HCT116 (cell line): Measurements from ENCODE around the gene GPR107. TPM values are rescaled to one million over a fixed set of nuclear protein-coding genes. Genes with fewer than 3 reads are reported as not detected.

ENCODE experiments used
- ATAC-seq: fragments of 200-7000 bp; cut with Tn5 transposase; 2 replicates; pipeline ENCODE4 v1.9.1; 2020; ENCODE audit warnings: mild to moderate bottlenecking, moderate library complexity
- BruUV-seq: library from RNA; stranded (reverse); fragments of 400-500 nt; replicated peaks from 2 replicates; lab custom pipeline; 2021; lab: Mats Ljungman, UMichigan
- CTCF ChIA-PET: fragments of 300-600 bp; sonication (Branson Sonifier 250); formaldehyde crosslinking; loops from one replicate; lab custom pipeline; 2021; ENCODE audit warnings: antibody characterized with exemption; lab: Charles Lee
- POLR2A ChIA-PET: fragments of 300-600, 350-600 bp; sonication (Branson Sonifier 250); formaldehyde crosslinking; loops from one replicate; lab custom pipeline; 2021; ENCODE audit warnings: antibody characterized with exemption; lab: Charles Lee
- RAD21 ChIA-PET, 2 experiments: fragments of 300-600 bp; sonication (Branson Sonifier 250); formaldehyde crosslinking; loops; one replicate each; lab custom pipeline; 2023; ENCODE audit warnings: low total read pairs in 2 of 2; ENCODE audit not compliant: uncharacterized antibody in 2 of 2, unreplicated experiment in 2 of 2, low non-redundant PET in 1 of 2; lab: Charles Lee
- DNase-seq: peaks from one replicate; pipeline ENCODE4 v3.0.0-alpha.2; 2010; ENCODE audit warnings: low read depth, low spot score
- H2AFZ ChIP-seq: fragments of 200-600 bp; shearing (Covaris generic), sonication (generic); 2 replicates; pipeline ENCODE4 v1.6.1; 2017; ENCODE audit warnings: low read depth, mixed run types, mixed read lengths, antibody characterized with exemption, low read length; ENCODE audit not compliant: poor library complexity, severe bottlenecking
- H3K27ac ChIP-seq: 2 replicates; pipeline ENCODE4 v1.5.1; 2012; ENCODE audit warnings: low read depth, low read length
- H3K27me3 ChIP-seq: fragments of 200-600 bp; sonication (generic); 2 replicates; pipeline ENCODE4 v1.6.1; 2016; ENCODE audit warnings: mixed run types, low read length, mixed read lengths; ENCODE audit not compliant: insufficient read depth
- H3K36me3 ChIP-seq, 2 experiments: fragments of 200-500 bp in 1 of 2; fragments of 200-600 bp in 1 of 2; sonication (Bioruptor generic) in 1 of 2; sonication (generic) in 1 of 2; 2 replicates each; pipeline versions ENCODE4 v1.5.1 to v1.6.1; 2014 to 2016; ENCODE audit warnings: low read length in 2 of 2, inconsistent platforms in 1 of 2, mixed read lengths in 1 of 2, mixed run types in 1 of 2; ENCODE audit not compliant: insufficient read depth in 2 of 2, control insufficient read depth in 1 of 2
- H3K4me1 ChIP-seq, 2 experiments: fragments of 200-600 bp in 1 of 2; sonication (generic) in 1 of 2; 2 replicates each; pipeline versions ENCODE4 v1.5.1 to v1.6.1; 2012 to 2017; ENCODE audit warnings: low read length in 2 of 2, inconsistent platforms in 1 of 2, mild to moderate bottlenecking in 1 of 2, mixed read lengths in 1 of 2, mixed run types in 1 of 2, moderate library complexity in 1 of 2; ENCODE audit not compliant: insufficient read depth in 2 of 2, control insufficient read depth in 1 of 2
- H3K4me2 ChIP-seq: fragments of 200-600 bp; sonication (generic); 2 replicates; pipeline ENCODE4 v1.6.1; 2017; ENCODE audit warnings: mixed run types, low read length, mixed read lengths
- H3K4me3 ChIP-seq, 2 experiments: fragments of 200-600 bp in 1 of 2; sonication (generic) in 1 of 2; replicated peaks in 1 of 2; 2 replicates each; pipeline ENCODE4 v1.5.1; 2011 to 2016; ENCODE audit warnings: low read length in 2 of 2, control low read depth in 1 of 2, low read depth in 1 of 2, mild to moderate bottlenecking in 1 of 2, mixed read lengths in 1 of 2, mixed run types in 1 of 2
- H3K79me2 ChIP-seq: fragments of 200-600 bp; sonication (generic); 2 replicates; pipeline ENCODE4 v1.6.1; 2017; ENCODE audit warnings: mild to moderate bottlenecking, mixed run types, low read length, moderate library complexity, mixed read lengths; ENCODE audit not compliant: insufficient read depth
- H3K9ac ChIP-seq: fragments of 200-600 bp; sonication (generic); 2 replicates; pipeline ENCODE4 v1.6.1; 2016; ENCODE audit warnings: low read length, mixed read lengths
- H3K9me2 ChIP-seq: fragments of 200-600 bp; sonication (generic), shearing (Covaris generic); 2 replicates; pipeline ENCODE4 v1.6.1; 2017; ENCODE audit warnings: mixed run types, mild to moderate bottlenecking, moderate library complexity; ENCODE audit not compliant: insufficient read depth
- H3K9me3 ChIP-seq, 2 experiments: fragments of 200-500 bp in 1 of 2; fragments of 200-600 bp in 1 of 2; sonication (Bioruptor generic) in 1 of 2; sonication (generic) in 1 of 2; 2 replicates each; pipeline ENCODE4 v1.6.1; 2014 to 2017; ENCODE audit warnings: low read length in 2 of 2, mixed read lengths in 2 of 2, inconsistent platforms in 1 of 2, low read depth in 1 of 2, mild to moderate bottlenecking in 1 of 2, mixed run types in 1 of 2, moderate library complexity in 1 of 2; ENCODE audit not compliant: control insufficient read depth in 1 of 2, insufficient read depth in 1 of 2
- H4K20me1 ChIP-seq: fragments of 200-600 bp; sonication (generic), shearing (Covaris generic); 2 replicates; pipeline ENCODE4 v1.6.1; 2017; ENCODE audit warnings: mixed run types, mild to moderate bottlenecking, moderate library complexity; ENCODE audit not compliant: insufficient read depth
- ELF1 ChIP-seq: IDR thresholded peaks from 2 replicates; pipeline ENCODE4 v1.6.1; 2012; ENCODE audit warnings: low read depth, borderline replicate concordance
- FOSL1 ChIP-seq: IDR thresholded peaks from 2 replicates; pipeline ENCODE4 v1.6.1; 2012; ENCODE audit warnings: low read depth
- JUND ChIP-seq: IDR thresholded peaks from 2 replicates; pipeline ENCODE4 v1.6.1; 2012
- POLR2AphosphoS5 ChIP-seq: IDR thresholded peaks from 2 replicates; pipeline ENCODE4 v1.6.1; 2011; ENCODE audit warnings: mild to moderate bottlenecking, low read depth, low read length, moderate library complexity
- RAD21 ChIP-seq: IDR thresholded peaks from 2 replicates; pipeline ENCODE4 v1.6.1; 2012; ENCODE audit warnings: low read depth, mild to moderate bottlenecking
- SP1 ChIP-seq: IDR thresholded peaks from 2 replicates; pipeline ENCODE4 v1.6.1; 2012; ENCODE audit warnings: low read depth
- TCF7L2 ChIP-seq: IDR thresholded peaks from 2 replicates; pipeline ENCODE4 v1.7.0; 2011; ENCODE audit warnings: borderline replicate concordance, inconsistent platforms; ENCODE audit not compliant: insufficient read depth, insufficient read length; ENCODE audit errors: extremely low read depth
- intact Hi-C: fragments of 100-400 bp; cut with micrococcal nuclease; formaldehyde crosslinking; loops from 2 replicates; pipeline ENCODE4 v1.10.0; 2022
- total RNA-seq: library from RNA; stranded (reverse); gene quantifications from one replicate; pipeline ENCODE4 v1.2.1, GENCODE V29; 2021; ENCODE audit not compliant: unreplicated experiment
- TF ChIP-seq, protein P1 (sequence below), 3 experiments: fragments of 200-600 bp in 1 of 3; sonication (generic) in 1 of 3; IDR thresholded peaks in 2 of 3; conservative IDR thresholded peaks in 1 of 3; 2 replicates each; pipeline ENCODE4 v1.5.1; 2012 to 2017; ENCODE audit warnings: low read depth in 2 of 3, low read length in 2 of 3, antibody characterized with exemption in 1 of 3, borderline replicate concordance in 1 of 3, control low read depth in 1 of 3, mild to moderate bottlenecking in 1 of 3, mixed read lengths in 1 of 3, mixed run types in 1 of 3, moderate library complexity in 1 of 3; ENCODE audit not compliant: insufficient read depth in 1 of 3
- TF ChIP-seq, protein P2 (sequence below): IDR thresholded peaks from 2 replicates; pipeline ENCODE4 v1.6.1; 2012

GPR107 gene
- total RNA-seq, 1 experiment from 2014 or later = 32.5 TPM

DNA sequence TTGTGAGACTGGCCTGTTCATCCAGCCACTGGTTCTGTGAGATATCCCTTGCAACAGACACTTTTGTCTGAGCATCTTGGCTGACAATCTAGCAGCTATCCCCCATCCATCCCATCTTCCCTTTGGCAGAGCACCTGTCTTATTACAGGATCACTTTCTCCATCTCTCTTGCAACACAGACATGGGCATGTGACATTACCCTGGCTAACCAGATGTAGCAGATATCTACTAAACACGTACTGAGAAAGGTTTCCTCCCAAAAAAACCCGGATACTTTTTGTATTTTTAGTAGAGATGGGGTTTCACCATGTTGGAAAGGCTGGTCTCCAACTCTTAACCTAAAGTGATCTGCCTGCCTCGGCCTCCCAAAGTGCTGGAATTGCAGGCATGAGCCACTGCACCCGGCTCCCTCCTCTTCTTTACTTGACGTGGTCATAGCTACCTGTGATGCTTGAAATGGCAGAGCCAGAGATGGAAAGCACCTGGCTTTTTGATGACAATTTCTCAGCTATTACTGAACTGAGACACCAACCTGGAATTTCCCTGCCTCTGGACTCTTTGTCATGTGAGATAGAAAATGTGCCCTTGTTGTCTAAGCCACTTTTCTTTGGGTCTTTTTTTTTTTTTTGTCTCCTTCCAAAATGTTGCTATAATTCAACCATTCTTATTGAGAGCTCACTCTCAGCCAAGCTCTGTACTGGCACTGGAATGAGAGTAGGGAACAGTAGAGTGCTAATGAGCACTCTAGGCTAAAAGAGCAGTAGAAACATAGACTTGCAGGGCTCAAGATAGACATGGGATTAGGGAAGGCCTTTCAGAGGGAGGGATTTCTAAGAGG, 43.3 kb upstream of the GPR107 start:
- ChIA-PET RAD21 (no interaction called here), CTCF (no interaction called here), POLR2A (no interaction called here)
- Histone ChIP-seq H3K36me3 (no peaks in the 10 kb centered on the region), H3K4me1 (no peaks in the 10 kb centered on the region), H3K4me3 (no peak overlapping the region), H3K9ac (no peak overlapping the region), H4K20me1 (no peaks in the 10 kb centered on the region), H3K27ac (no peak overlapping the region), H3K9me3 (peaks cover 0 to 4% of the 10 kb centered on the region in 2 experiments; a peak in 1 of 4 replicates), H3K27me3 (no peaks in the 10 kb centered on the region), H3K79me2 (no peaks in the 10 kb centered on the region), H3K4me2 (no peak overlapping the region), H2AFZ (no peak overlapping the region), H3K9me2 (no peaks in the 10 kb centered on the region)
- no TSS peak for BruUV-seq
- intact Hi-C loops = no loop called here
- ATAC-seq (no peak), DNase-seq (no peak)
- TF ChIP-seq, protein P1, sequence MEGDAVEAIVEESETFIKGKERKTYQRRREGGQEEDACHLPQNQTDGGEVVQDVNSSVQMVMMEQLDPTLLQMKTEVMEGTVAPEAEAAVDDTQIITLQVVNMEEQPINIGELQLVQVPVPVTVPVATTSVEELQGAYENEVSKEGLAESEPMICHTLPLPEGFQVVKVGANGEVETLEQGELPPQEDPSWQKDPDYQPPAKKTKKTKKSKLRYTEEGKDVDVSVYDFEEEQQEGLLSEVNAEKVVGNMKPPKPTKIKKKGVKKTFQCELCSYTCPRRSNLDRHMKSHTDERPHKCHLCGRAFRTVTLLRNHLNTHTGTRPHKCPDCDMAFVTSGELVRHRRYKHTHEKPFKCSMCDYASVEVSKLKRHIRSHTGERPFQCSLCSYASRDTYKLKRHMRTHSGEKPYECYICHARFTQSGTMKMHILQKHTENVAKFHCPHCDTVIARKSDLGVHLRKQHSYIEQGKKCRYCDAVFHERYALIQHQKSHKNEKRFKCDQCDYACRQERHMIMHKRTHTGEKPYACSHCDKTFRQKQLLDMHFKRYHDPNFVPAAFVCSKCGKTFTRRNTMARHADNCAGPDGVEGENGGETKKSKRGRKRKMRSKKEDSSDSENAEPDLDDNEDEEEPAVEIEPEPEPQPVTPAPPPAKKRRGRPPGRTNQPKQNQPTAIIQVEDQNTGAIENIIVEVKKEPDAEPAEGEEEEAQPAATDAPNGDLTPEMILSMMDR (IDR thresholded peaks at IDR 0.05 in 2 of 3, conservative IDR thresholded peaks at IDR 0.05 in 1 of 3; ENCODE audit: borderline replicate concordance in 1 of 3, insufficient read depth in 1 of 3, low read depth in 2 of 3, low read length in 2 of 3) = no peak
- no peak for TF ChIP-seq SP1
- TF ChIP-seq, protein P2, sequence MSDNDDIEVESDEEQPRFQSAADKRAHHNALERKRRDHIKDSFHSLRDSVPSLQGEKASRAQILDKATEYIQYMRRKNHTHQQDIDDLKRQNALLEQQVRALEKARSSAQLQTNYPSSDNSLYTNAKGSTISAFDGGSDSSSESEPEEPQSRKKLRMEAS = no peak
- TF ChIP-seq POLR2AphosphoS5 = no peak
- TF ChIP-seq TCF7L2 = no peak
- no peak for TF ChIP-seq JUND
- no peak for TF ChIP-seq ELF1
- no peak for TF ChIP-seq FOSL1
- no peak for TF ChIP-seq RAD21
